KMS-11 (cell line): ENCODE data around the gene FAM120AOS.

Experiments used
- H2AFZ ChIP-seq: fragments of 200-600 bp; sonication (generic); 2 replicates; pipeline ENCODE4 v1.6.1; 2016; ENCODE audit warnings: antibody characterized with exemption, mixed run types, low read depth
- H3K27ac ChIP-seq: fragments of 200-600 bp; sonication (generic); 2 replicates; pipeline ENCODE4 v1.6.1; 2016; ENCODE audit warnings: mild to moderate bottlenecking, mixed run types
- H3K27me3 ChIP-seq: fragments of 200-600 bp; sonication (generic); 2 replicates; pipeline ENCODE4 v1.6.1; 2017; ENCODE audit warnings: mild to moderate bottlenecking, low read depth, mixed run types, moderate library complexity; ENCODE audit not compliant: insufficient read depth
- H3K36me3 ChIP-seq: fragments of 200-600 bp; sonication (generic); 2 replicates; pipeline ENCODE4 v1.6.1; 2017; ENCODE audit warnings: mild to moderate bottlenecking, mixed run types; ENCODE audit not compliant: insufficient read depth
- H3K4me1 ChIP-seq: fragments of 200-600 bp; sonication (generic); 2 replicates; pipeline ENCODE4 v1.6.1; 2016; ENCODE audit warnings: mild to moderate bottlenecking, low read depth, mixed run types; ENCODE audit not compliant: poor library complexity, severe bottlenecking
- H3K4me2 ChIP-seq: fragments of 200-600 bp; sonication (generic); 2 replicates; pipeline ENCODE4 v1.7.0; 2016; ENCODE audit warnings: mild to moderate bottlenecking, mixed run types
- H3K4me3 ChIP-seq: fragments of 200-600 bp; sonication (generic); IDR thresholded peaks from 2 replicates; pipeline ENCODE4 v1.6.1; 2017; ENCODE audit warnings: low read depth, low read length, mixed read lengths; ENCODE audit not compliant: insufficient read depth
- H3K79me2 ChIP-seq: fragments of 200-600 bp; sonication (generic); 2 replicates; pipeline ENCODE4 v1.6.1; 2016; ENCODE audit warnings: low read depth, mixed run types; ENCODE audit not compliant: insufficient read depth
- H3K9ac ChIP-seq: fragments of 200-600 bp; sonication (generic); 2 replicates; pipeline ENCODE4 v1.6.1; 2016; ENCODE audit warnings: mild to moderate bottlenecking, mixed run types
- H4K20me1 ChIP-seq: fragments of 200-600 bp; sonication (generic); 2 replicates; pipeline ENCODE4 v1.6.1; 2016; ENCODE audit warnings: mild to moderate bottlenecking, mixed run types; ENCODE audit not compliant: insufficient read depth
- CTCF ChIP-seq: fragments of 200-600 bp; sonication (generic); conservative IDR thresholded peaks from 2 replicates; pipeline ENCODE4 v1.6.1; 2017; ENCODE audit warnings: low read depth, mild to moderate bottlenecking, antibody characterized with exemption, low read length, moderate library complexity, mixed read lengths

FAM120AOS gene

GRCh38 chr9:93419023-93419422, 34.4 kb downstream of the FAM120AOS start:
- H2AFZ ChIP-seq = no peak overlapping the region
- TF ChIP-seq CTCF = no peak
- H4K20me1 ChIP-seq = no peaks in the 10 kb centered on the region
- no peaks in the 10 kb centered on the region for H3K36me3 ChIP-seq
- no peak overlapping the region for H3K4me3 ChIP-seq
- no peaks in the 10 kb centered on the region for H3K27me3 ChIP-seq
- H3K9ac ChIP-seq = no peak overlapping the region
- no peak overlapping the region for H3K4me2 ChIP-seq
- no peaks in the 10 kb centered on the region for H3K4me1 ChIP-seq
- no peaks in the 10 kb centered on the region for H3K79me2 ChIP-seq
- H3K27ac ChIP-seq = no peak overlapping the region

- no peaks in the 10 kb centered on the region for H3K4me1 ChIP-seq
- no peaks in the 10 kb centered on the region for H4K20me1 ChIP-seq
- H2AFZ ChIP-seq = no peak overlapping the region
- no peak overlapping the region for H3K4me2 ChIP-seq
- no peak overlapping the region for H3K4me3 ChIP-seq
- no peaks in the 10 kb centered on the region for H3K79me2 ChIP-seq
- H3K27ac ChIP-seq = no peak overlapping the region
- no peaks in the 10 kb centered on the region for H3K27me3 ChIP-seq
- H3K9ac ChIP-seq = no peak overlapping the region
- no peaks in the 10 kb centered on the region for H3K36me3 ChIP-seq
- TF ChIP-seq CTCF = no peak
Observed at GRCh38 chr9:93417538-93417937, 35.8 kb downstream of the FAM120AOS start.

- no peak overlapping the region for H3K9ac ChIP-seq
- H3K36me3 ChIP-seq = no peaks in the 10 kb centered on the region
- H3K27me3 ChIP-seq = no peaks in the 10 kb centered on the region
- TF ChIP-seq CTCF = no peak
- no peaks in the 10 kb centered on the region for H3K79me2 ChIP-seq
- H3K27ac ChIP-seq = no peak overlapping the region
- H2AFZ ChIP-seq = no peak overlapping the region
- H3K4me1 ChIP-seq = no peaks in the 10 kb centered on the region
- H4K20me1 ChIP-seq = no peaks in the 10 kb centered on the region
- H3K4me2 ChIP-seq = no peak overlapping the region
- H3K4me3 ChIP-seq = no peak overlapping the region
Observed at GRCh38 chr9:93416530-93417235, 36.7 kb downstream of the FAM120AOS start.

DNA sequence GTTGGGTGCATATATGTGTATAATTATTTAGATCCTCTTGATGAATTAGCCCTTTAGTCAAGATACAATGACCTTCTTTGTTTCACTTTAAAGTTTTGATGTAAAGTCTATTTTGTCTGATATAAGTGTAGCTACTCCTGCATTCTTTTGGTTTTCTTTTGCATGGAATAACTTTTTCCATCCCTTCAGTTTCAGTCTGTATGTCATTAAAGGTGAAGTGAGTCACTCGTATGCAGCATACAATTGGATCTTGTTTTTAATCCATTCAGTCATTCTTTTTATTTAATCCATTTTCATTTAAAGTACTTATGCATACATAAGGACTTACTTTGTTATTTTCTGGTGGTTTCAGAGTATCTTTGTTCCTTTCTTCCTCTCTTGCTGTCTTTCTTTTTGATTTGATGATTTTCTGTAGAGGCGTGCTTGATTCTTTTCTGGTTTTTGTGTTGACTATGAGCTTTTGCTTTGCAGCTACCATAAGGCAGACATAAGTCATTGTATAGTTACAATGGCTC, 38.1 kb downstream of the FAM120AOS start:
- Histone ChIP-seq H4K20me1 (no peaks in the 10 kb centered on the region), H3K4me2 (no peak overlapping the region), H3K4me3 (no peak overlapping the region), H3K9ac (no peak overlapping the region), H3K4me1 (no peaks in the 10 kb centered on the region), H3K27ac (no peak overlapping the region), H3K36me3 (no peaks in the 10 kb centered on the region), H3K79me2 (no peaks in the 10 kb centered on the region), H3K27me3 (no peaks in the 10 kb centered on the region), H2AFZ (no peak overlapping the region)
- no peak for TF ChIP-seq CTCF
